ENCODE data around the gene CNOT11.

GRCh38 chr2:101295895-101296294 lies 43.2 kb downstream of the CNOT11 start:
- TF ChIP-seq EZH2phosphoT487 (IDR thresholded peaks at IDR 0.05; ENCODE audit: insufficient read depth, low read depth) (no peak), EZH2 (IDR thresholded peaks at IDR 0.05; ENCODE audit: insufficient read depth, poor library complexity, severe bottlenecking) (no peak)
